Activated CD8-positive, alpha-beta memory T cell treated with anti-CD3 and anti-CD28 coated beads for 4 hours (primary cell): ENCODE data around the gene ONECUT2.

ENCODE experiments used
- DNase-seq, 2 donors: peaks; one replicate each; pipeline ENCODE4 v3.0.0-alpha.2; 2020; ENCODE audit warnings: low read depth in 2 of 2

The ONECUT2 gene

GRCh38 chr18:57523171-57523956, 88.2 kb downstream of the ONECUT2 start:
- no peak for DNase-seq

GRCh38 chr18:57527556-57528229, 92.5 kb downstream of the ONECUT2 start:
- DNase-seq: no peak

- no peak for DNase-seq
Observed at GRCh38 chr18:57529151-57529550, 94.0 kb downstream of the ONECUT2 start.

- no peak for DNase-seq
Observed at GRCh38 chr18:57533006-57533867, 98.1 kb downstream of the ONECUT2 start.

GRCh38 chr18:57533868-57534510, 98.8 kb downstream of the ONECUT2 start:
- DNase-seq: no peak

GRCh38 chr18:57534511-57534909, 99.3 kb downstream of the ONECUT2 start:
- DNase-seq: no peak

- DNase-seq: no peak
Observed at GRCh38 chr18:57538614-57539013, 103.4 kb downstream of the ONECUT2 start.

- no peak for DNase-seq
Observed at GRCh38 chr18:57539702-57540101, 104.5 kb downstream of the ONECUT2 start.
